Measurements from ENCODE around the gene CDRT4.
"Not testable (repeated sequence)": the region's sequence is repeated elsewhere in the genome, so short reads cannot be mapped to it uniquely, and the experiment has no call there.

The CDRT4 gene

GRCh38 chr17:15507001-15507400 is 39.6 kb upstream of the CDRT4 start:
- H3K27me3 ChIP-seq (replicated peaks) = no peaks in the 10 kb centered on the region
- peaks cover 2% of the 10 kb centered on the region for H3K36me3 ChIP-seq (replicated peaks)
- DNase-seq = no peak
- H3K27ac ChIP-seq = no peak overlapping the region
- TF ChIP-seq CTCF (IDR thresholded peaks at IDR 0.05; ENCODE audit: low read depth, low read length, missing control alignments) = no peak
- in situ Hi-C loops (cut with HindIII; ENCODE audit: low pct_ligation_motif_present, low sequenced_read_pairs) = no loop called here
- H3K4me3 ChIP-seq (ENCODE audit: low read depth, low read length) = no peak overlapping the region

- H3K27ac ChIP-seq; H3K36me3 ChIP-seq (replicated peaks); DNase-seq; H3K4me3 ChIP-seq (ENCODE audit: low read depth, low read length); H3K27me3 ChIP-seq (replicated peaks); in situ Hi-C loops (cut with HindIII; ENCODE audit: low pct_ligation_motif_present, low sequenced_read_pairs): not testable (repeated sequence)
Observed at GRCh38 chr17:15505708-15506107, 38.3 kb upstream of the CDRT4 start.

- no peak for DNase-seq
- TF ChIP-seq CTCF (IDR thresholded peaks at IDR 0.05; ENCODE audit: low read depth, low read length, missing control alignments) = no peak
- peaks cover 2% of the 10 kb centered on the region for H3K36me3 ChIP-seq (replicated peaks)
- H3K27ac ChIP-seq = no peak overlapping the region
- H3K27me3 ChIP-seq (replicated peaks) = no peaks in the 10 kb centered on the region
- in situ Hi-C loops (cut with HindIII; ENCODE audit: low pct_ligation_motif_present, low sequenced_read_pairs) = no loop called here
- no peak overlapping the region for H3K4me3 ChIP-seq (ENCODE audit: low read depth, low read length)
Observed at GRCh38 chr17:15503731-15504130, 36.3 kb upstream of the CDRT4 start.

GRCh38 chr17:15502369-15503112 is 35.1 kb upstream of the CDRT4 start:
- peak overlapping the region; percentile 9 for H3K4me3 ChIP-seq (ENCODE audit: low read depth, low read length)

GRCh38 chr17:15501793-15502192 is 34.4 kb upstream of the CDRT4 start:
- TF ChIP-seq CTCF (IDR thresholded peaks at IDR 0.05; ENCODE audit: low read depth, low read length, missing control alignments) = no peak
- no peak overlapping the region for H3K27ac ChIP-seq
- H3K27me3 ChIP-seq (replicated peaks) = no peaks in the 10 kb centered on the region
- no peak overlapping the region for H3K4me3 ChIP-seq (ENCODE audit: low read depth, low read length)
- no peak for DNase-seq
- H3K36me3 ChIP-seq (replicated peaks) = no peaks in the 10 kb centered on the region
- in situ Hi-C loops (cut with HindIII; ENCODE audit: low pct_ligation_motif_present, low sequenced_read_pairs) = no loop called here

More at GRCh38 chr17:15502369-15503112, 35.1 kb upstream of the CDRT4 start:
- Histone ChIP-seq H3K36me3 (replicated peaks) (peaks cover 2% of the 10 kb centered on the region), H3K27me3 (replicated peaks) (no peaks in the 10 kb centered on the region), H3K27ac (no peak overlapping the region)
- peak; percentile 94 for TF ChIP-seq CTCF (IDR thresholded peaks at IDR 0.05; ENCODE audit: low read depth, low read length, missing control alignments)
- in situ Hi-C loops (cut with HindIII; ENCODE audit: low pct_ligation_motif_present, low sequenced_read_pairs) = no loop called here
- DNase-seq = peak; percentile 75

GRCh38 chr17:15501282-15501681 is 33.9 kb upstream of the CDRT4 start:
- Histone ChIP-seq H3K27ac (no peak overlapping the region), H3K27me3 (replicated peaks) (no peaks in the 10 kb centered on the region), H3K36me3 (replicated peaks) (no peaks in the 10 kb centered on the region), H3K4me3 (ENCODE audit: low read depth, low read length) (no peak overlapping the region)
- in situ Hi-C loops (cut with HindIII; ENCODE audit: low pct_ligation_motif_present, low sequenced_read_pairs) = no loop called here
- TF ChIP-seq CTCF (IDR thresholded peaks at IDR 0.05; ENCODE audit: low read depth, low read length, missing control alignments) = no peak
- no peak for DNase-seq

All from brain microvascular endothelial cell (primary cell).